GM23338 (cell line): ENCODE data around the gene ARID3B. TPM values are rescaled to one million over a fixed set of nuclear protein-coding genes. Genes with fewer than 3 reads are reported as not detected.

Source experiments
- ATAC-seq: fragments of 200-7000 bp; cut with Tn5 transposase; 3 replicates; pipeline ENCODE4 v1.9.1; 2020
- DNase-seq: peaks from one replicate; pipeline ENCODE4 v3.0.0-alpha.2; 2015; ENCODE audit warnings: low spot score
- H2AFZ ChIP-seq: fragments of 200-600 bp; sonication (generic); 2 replicates; pipeline ENCODE4 v1.8.0; 2016; ENCODE audit warnings: antibody characterized with exemption, mild to moderate bottlenecking, moderate library complexity
- H3F3A ChIP-seq: fragments of 200-600 bp; sonication (generic); replicated peaks from 2 replicates; pipeline ENCODE4 v1.8.0; 2017; ENCODE audit warnings: antibody characterized with exemption, mixed run types, low read depth
- H3K27ac ChIP-seq: fragments of 200-600 bp; sonication (generic); 2 replicates; pipeline ENCODE4 v1.6.1; 2016; ENCODE audit warnings: low read depth
- H3K27me3 ChIP-seq: fragments of 200-600 bp; sonication (generic); 2 replicates; pipeline ENCODE4 v1.8.0; 2016; ENCODE audit warnings: mild to moderate bottlenecking, mixed run types, moderate library complexity; ENCODE audit not compliant: insufficient read depth
- H3K36me3 ChIP-seq: fragments of 200-600 bp; sonication (generic); 2 replicates; pipeline ENCODE4 v1.8.0; 2016; ENCODE audit warnings: mild to moderate bottlenecking; ENCODE audit not compliant: insufficient read depth
- H3K4me1 ChIP-seq: fragments of 200-600 bp; sonication (generic); 2 replicates; pipeline ENCODE4 v1.8.0; 2016; ENCODE audit warnings: mild to moderate bottlenecking, moderate library complexity; ENCODE audit not compliant: insufficient read depth
- H3K4me2 ChIP-seq: fragments of 200-600 bp; sonication (generic); 2 replicates; pipeline ENCODE4 v1.7.1; 2017; ENCODE audit warnings: mixed run types
- H3K4me3 ChIP-seq: fragments of 200-600 bp; sonication (generic); 2 replicates; pipeline ENCODE4 v1.6.1; 2016; ENCODE audit warnings: mixed run types
- H3K79me2 ChIP-seq: fragments of 200-600 bp; sonication (generic); replicated peaks from 2 replicates; pipeline ENCODE4 v1.8.0; 2017; ENCODE audit warnings: mild to moderate bottlenecking; ENCODE audit not compliant: insufficient read depth
- H3K9me2 ChIP-seq: fragments of 200-600 bp; sonication (generic); 2 replicates; pipeline ENCODE4 v1.8.0; 2017; ENCODE audit not compliant: insufficient read depth
- H4K20me1 ChIP-seq: fragments of 200-600 bp; sonication (generic); replicated peaks from 2 replicates; pipeline ENCODE4 v1.8.0; 2017; ENCODE audit warnings: mild to moderate bottlenecking; ENCODE audit not compliant: insufficient read depth
- H3K27ac Mint-ChIP-seq: 2 replicates; pipeline ENCODE4 v1.8.0; 2020; ENCODE audit warnings: inconsistent platforms, mild to moderate bottlenecking, moderate library complexity, mixed read lengths
- H3K27me3 Mint-ChIP-seq: 3 replicates; pipeline ENCODE4 v1.8.0; 2022; ENCODE audit warnings: low read depth, mild to moderate bottlenecking, moderate library complexity, mixed read lengths, inconsistent platforms; ENCODE audit not compliant: insufficient read depth, poor library complexity
- H3K36me3 Mint-ChIP-seq: 3 replicates; pipeline ENCODE4 v1.8.0; 2021; ENCODE audit warnings: low read depth, mild to moderate bottlenecking, inconsistent platforms, moderate library complexity, mixed read lengths
- H3K4me1 Mint-ChIP-seq: 3 replicates; pipeline ENCODE4 v1.8.0; 2020; ENCODE audit warnings: mild to moderate bottlenecking, inconsistent platforms, mixed read lengths
- H3K4me3 Mint-ChIP-seq: 3 replicates; pipeline ENCODE4 v1.8.0; 2021; ENCODE audit warnings: moderate library complexity, mild to moderate bottlenecking, inconsistent platforms, mixed read lengths
- H3K9me3 Mint-ChIP-seq: 3 replicates; pipeline ENCODE4 v1.8.0; 2020; ENCODE audit warnings: moderate library complexity, mild to moderate bottlenecking, inconsistent platforms, mixed read lengths
- EZH2 ChIP-seq: fragments of 200-600 bp; sonication (generic); IDR thresholded peaks from one replicate; pipeline ENCODE4 v1.8.0; 2017; ENCODE audit warnings: antibody characterized with exemption, mild to moderate bottlenecking, low read depth; ENCODE audit not compliant: unreplicated experiment
- EZH2phosphoT487 ChIP-seq: fragments of 200-600 bp; sonication (generic); IDR thresholded peaks from one replicate; pipeline ENCODE4 v1.8.1; 2018; ENCODE audit warnings: antibody characterized with exemption; ENCODE audit not compliant: unreplicated experiment
- JUNB ChIP-seq: IDR thresholded peaks from one replicate; pipeline ENCODE4 v1.6.1; 2016; ENCODE audit warnings: antibody characterized with exemption; ENCODE audit not compliant: unreplicated experiment
- NANOG ChIP-seq: IDR thresholded peaks from 2 replicates; pipeline ENCODE4 v1.6.1; 2016; ENCODE audit warnings: antibody characterized with exemption, borderline replicate concordance
- POLR2AphosphoS5 ChIP-seq: IDR thresholded peaks from 2 replicates; pipeline ENCODE4 v1.6.1; 2016; ENCODE audit warnings: antibody characterized with exemption, low read depth
- ZNF114 ChIP-seq: fragments of 250-450 bp; sonication (Bioruptor Pico); IDR thresholded peaks from 2 replicates; pipeline ENCODE4 v1.5.0; 2020; ENCODE audit warnings: mild to moderate bottlenecking, moderate library complexity
- ZNF331 ChIP-seq: fragments of 250-450 bp; sonication (Bioruptor Pico); IDR thresholded peaks from 2 replicates; pipeline ENCODE4 v1.5.0; 2020; ENCODE audit warnings: low read depth, mild to moderate bottlenecking, moderate library complexity
- polyA plus RNA-seq: library from polyadenylated mRNA; unstranded; fragments of >200 nt; fragmentation: Nextera tagmentation; extraction: Ambion mirVana; gene quantifications from 2 replicates; pipeline ENCODE4 v1.2.1, GENCODE V29; 2016
- total RNA-seq: library from RNA; depleted of rRNA; stranded (reverse); fragments of >200 nt; shearing (Covaris generic); gene quantifications from 2 replicates; pipeline ENCODE4 v1.2.3, GENCODE V29; 2014
- TF ChIP-seq, protein P1 (sequence below): fragments of 250-450 bp; sonication (Bioruptor Pico); IDR thresholded peaks from 2 replicates; pipeline ENCODE4 v1.5.0; 2020; ENCODE audit warnings: mild to moderate bottlenecking, moderate library complexity

Gene ARID3B
- total and polyA plus RNA-seq, 2 experiments from 2014 or later = 65.5 to 147 TPM

DNA sequence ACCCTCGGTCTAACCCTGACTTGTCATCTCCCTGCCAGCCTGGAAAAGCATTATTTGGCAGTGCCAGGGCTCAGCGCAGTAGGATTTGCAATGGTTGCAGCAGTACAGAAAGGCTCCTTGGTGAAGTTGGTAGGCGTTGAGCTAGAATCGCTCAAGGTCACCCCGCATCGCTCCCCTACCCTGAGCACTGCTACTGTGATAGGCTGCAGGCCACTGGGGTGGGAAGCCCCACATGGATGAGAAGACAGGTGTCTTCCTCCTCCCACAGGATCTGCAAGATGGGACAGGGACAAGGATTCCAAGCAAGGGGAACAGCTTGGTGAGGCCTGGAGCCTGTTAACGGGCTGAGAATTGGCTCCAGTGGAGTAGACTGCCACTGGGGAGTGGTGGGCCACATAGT, 85.3 kb downstream of the ARID3B start (continued):
- TF ChIP-seq, protein P1, sequence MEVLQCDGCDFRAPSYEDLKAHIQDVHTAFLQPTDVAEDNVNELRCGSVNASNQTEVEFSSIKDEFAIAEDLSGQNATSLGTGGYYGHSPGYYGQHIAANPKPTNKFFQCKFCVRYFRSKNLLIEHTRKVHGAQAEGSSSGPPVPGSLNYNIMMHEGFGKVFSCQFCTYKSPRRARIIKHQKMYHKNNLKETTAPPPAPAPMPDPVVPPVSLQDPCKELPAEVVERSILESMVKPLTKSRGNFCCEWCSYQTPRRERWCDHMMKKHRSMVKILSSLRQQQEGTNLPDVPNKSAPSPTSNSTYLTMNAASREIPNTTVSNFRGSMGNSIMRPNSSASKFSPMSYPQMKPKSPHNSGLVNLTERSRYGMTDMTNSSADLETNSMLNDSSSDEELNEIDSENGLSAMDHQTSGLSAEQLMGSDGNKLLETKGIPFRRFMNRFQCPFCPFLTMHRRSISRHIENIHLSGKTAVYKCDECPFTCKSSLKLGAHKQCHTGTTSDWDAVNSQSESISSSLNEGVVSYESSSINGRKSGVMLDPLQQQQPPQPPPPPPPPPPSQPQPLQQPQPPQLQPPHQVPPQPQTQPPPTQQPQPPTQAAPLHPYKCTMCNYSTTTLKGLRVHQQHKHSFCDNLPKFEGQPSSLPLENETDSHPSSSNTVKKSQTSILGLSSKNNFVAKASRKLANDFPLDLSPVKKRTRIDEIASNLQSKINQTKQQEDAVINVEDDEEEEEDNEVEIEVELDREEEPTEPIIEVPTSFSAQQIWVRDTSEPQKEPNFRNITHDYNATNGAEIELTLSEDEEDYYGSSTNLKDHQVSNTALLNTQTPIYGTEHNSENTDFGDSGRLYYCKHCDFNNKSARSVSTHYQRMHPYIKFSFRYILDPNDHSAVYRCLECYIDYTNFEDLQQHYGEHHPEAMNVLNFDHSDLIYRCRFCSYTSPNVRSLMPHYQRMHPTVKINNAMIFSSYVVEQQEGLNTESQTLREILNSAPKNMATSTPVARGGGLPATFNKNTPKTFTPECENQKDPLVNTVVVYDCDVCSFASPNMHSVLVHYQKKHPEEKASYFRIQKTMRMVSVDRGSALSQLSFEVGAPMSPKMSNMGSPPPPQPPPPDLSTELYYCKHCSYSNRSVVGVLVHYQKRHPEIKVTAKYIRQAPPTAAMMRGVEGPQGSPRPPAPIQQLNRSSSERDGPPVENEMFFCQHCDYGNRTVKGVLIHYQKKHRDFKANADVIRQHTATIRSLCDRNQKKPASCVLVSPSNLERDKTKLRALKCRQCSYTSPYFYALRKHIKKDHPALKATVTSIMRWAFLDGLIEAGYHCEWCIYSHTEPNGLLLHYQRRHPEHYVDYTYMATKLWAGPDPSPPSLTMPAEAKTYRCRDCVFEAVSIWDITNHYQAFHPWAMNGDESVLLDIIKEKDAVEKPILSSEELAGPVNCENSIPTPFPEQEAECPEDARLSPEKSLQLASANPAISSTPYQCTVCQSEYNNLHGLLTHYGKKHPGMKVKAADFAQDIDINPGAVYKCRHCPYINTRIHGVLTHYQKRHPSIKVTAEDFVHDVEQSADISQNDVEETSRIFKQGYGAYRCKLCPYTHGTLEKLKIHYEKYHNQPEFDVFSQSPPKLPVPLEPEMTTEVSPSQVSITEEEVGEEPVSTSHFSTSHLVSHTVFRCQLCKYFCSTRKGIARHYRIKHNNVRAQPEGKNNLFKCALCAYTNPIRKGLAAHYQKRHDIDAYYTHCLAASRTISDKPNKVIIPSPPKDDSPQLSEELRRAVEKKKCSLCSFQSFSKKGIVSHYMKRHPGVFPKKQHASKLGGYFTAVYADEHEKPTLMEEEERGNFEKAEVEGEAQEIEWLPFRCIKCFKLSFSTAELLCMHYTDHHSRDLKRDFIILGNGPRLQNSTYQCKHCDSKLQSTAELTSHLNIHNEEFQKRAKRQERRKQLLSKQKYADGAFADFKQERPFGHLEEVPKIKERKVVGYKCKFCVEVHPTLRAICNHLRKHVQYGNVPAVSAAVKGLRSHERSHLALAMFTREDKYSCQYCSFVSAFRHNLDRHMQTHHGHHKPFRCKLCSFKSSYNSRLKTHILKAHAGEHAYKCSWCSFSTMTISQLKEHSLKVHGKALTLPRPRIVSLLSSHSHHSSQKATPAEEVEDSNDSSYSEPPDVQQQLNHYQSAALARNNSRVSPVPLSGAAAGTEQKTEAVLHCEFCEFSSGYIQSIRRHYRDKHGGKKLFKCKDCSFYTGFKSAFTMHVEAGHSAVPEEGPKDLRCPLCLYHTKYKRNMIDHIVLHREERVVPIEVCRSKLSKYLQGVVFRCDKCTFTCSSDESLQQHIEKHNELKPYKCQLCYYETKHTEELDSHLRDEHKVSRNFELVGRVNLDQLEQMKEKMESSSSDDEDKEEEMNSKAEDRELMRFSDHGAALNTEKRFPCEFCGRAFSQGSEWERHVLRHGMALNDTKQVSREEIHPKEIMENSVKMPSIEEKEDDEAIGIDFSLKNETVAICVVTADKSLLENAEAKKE (CRISPR knock-in tag) = no peak
- no peak for TF ChIP-seq NANOG
- no peak for TF ChIP-seq EZH2
- no peak for TF ChIP-seq JUNB

DNA sequence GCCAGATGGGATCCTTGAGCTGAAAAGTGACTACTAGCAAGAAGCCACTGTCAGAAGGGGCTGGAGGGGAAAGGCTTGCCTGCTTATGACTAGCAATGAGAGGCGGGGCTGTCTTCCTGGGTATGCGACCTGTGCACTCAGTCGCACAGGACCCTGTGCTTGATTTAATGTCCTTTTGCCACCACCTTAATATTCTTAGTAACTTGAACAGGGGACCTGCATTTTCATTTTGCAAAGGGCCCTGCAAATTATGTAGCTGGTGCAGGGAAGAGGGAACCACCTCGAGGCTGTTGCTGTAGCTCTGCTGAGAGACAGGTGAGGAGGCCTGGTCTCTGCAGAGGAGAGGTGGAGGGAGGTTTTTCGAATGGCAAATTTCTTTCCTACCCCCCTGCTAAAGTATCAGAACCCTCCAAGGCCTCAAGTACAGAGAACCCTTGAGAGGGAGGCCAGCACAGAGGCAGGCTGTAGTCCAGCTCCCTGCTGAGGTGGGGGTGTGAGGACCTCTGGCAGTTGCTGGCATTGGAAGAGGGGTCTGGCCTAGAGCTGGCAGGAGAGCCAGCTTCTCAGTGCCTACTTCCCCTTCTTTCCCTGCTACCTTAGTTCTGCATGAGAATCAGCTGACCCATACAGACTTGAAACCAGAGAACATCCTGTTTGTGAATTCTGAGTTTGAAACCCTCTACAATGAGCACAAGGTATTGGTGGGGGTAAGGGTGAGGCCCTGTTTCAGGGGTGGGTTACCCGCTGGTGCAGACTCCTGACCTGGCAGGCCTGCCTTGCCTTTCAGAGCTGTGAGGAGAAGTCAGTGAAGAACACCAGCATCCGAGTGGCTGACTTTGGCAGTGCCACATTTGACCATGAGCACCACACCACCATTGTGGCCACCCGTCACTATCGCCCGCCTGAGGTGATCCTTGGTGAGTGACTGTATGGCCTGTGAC, 86.0 kb downstream of the ARID3B start:
- Mint-ChIP-seq H3K27ac (no peak overlapping the region), H3K27me3 (peaks cover 15% of the 10 kb centered on the region), H3K4me1 (peaks cover 2% of the 10 kb centered on the region; the same call in 2 of the 3 replicates), H3K36me3 (peaks cover 73% of the 10 kb centered on the region), H3K4me3 (no peak overlapping the region), H3K9me3 (no peaks in the 10 kb centered on the region)
- Histone ChIP-seq H3K27me3 (no peaks in the 10 kb centered on the region), H3K4me2 (no peak overlapping the region), H2AFZ (no peak overlapping the region), H3K36me3 (peaks cover 16% of the 10 kb centered on the region; the same call in 1 of the 2 replicates), H3K4me3 (no peak overlapping the region), H3F3A (0 out of 2 replicates have a peak, but pooled peaks cover 7% of the 10 kb centered on the region), H3K27ac (no peak overlapping the region), H3K4me1 (no peaks in the 10 kb centered on the region), H3K9me2 (no peaks in the 10 kb centered on the region), H4K20me1 (peaks cover 14% of the 10 kb centered on the region), H3K79me2 (peaks cover 7% of the 10 kb centered on the region; the same call in 1 of the 2 replicates)
- ATAC-seq (no peak), DNase-seq (no peak)
- TF ChIP-seq ZNF114 (CRISPR knock-in tag) (no peak), POLR2AphosphoS5 (no peak), ZNF331 (no peak), EZH2phosphoT487 (no peak)
- TF ChIP-seq, protein P1 (CRISPR knock-in tag) = no peak
